AG10803 (cell line): Measurements from ENCODE around the gene TEX10.

Experiments used
- DNase-seq: peaks from one replicate; pipeline ENCODE4 v3.0.0; 2010; ENCODE audit warnings: low read depth
- H3K4me3 ChIP-seq: 2 replicates; pipeline ENCODE4 v1.5.1; 2011; ENCODE audit warnings: mild to moderate bottlenecking, low read length, control low read depth
- TF ChIP-seq, protein P1 (sequence below): conservative IDR thresholded peaks from 2 replicates; pipeline ENCODE4 v1.5.1; 2011; ENCODE audit warnings: mild to moderate bottlenecking, low read length, control low read depth, inconsistent platforms

The TEX10 gene

DNA sequence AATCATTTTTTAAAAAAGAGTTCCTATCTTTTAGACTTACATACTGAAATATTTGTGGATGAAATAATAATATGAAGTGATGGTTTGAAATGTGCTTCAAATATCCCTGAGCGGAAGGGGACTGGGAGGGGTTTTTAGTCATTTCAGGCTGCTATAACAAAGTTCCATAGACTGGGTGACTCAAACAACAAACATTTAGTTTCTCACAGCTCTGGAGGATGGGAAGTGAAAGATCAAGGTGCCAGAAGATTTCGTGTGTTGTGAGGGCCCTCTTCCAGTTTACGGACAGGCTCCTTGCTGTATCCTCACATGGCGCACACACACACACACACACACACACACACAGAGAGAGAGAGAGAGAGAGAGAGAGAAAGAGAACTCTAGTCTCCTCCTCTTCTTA is 27.1 kb upstream of the TEX10 start:
- TF ChIP-seq, protein P1, sequence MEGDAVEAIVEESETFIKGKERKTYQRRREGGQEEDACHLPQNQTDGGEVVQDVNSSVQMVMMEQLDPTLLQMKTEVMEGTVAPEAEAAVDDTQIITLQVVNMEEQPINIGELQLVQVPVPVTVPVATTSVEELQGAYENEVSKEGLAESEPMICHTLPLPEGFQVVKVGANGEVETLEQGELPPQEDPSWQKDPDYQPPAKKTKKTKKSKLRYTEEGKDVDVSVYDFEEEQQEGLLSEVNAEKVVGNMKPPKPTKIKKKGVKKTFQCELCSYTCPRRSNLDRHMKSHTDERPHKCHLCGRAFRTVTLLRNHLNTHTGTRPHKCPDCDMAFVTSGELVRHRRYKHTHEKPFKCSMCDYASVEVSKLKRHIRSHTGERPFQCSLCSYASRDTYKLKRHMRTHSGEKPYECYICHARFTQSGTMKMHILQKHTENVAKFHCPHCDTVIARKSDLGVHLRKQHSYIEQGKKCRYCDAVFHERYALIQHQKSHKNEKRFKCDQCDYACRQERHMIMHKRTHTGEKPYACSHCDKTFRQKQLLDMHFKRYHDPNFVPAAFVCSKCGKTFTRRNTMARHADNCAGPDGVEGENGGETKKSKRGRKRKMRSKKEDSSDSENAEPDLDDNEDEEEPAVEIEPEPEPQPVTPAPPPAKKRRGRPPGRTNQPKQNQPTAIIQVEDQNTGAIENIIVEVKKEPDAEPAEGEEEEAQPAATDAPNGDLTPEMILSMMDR: no peak
- no peak overlapping the region for H3K4me3 ChIP-seq
- peak; percentile 89 for DNase-seq

DNA sequence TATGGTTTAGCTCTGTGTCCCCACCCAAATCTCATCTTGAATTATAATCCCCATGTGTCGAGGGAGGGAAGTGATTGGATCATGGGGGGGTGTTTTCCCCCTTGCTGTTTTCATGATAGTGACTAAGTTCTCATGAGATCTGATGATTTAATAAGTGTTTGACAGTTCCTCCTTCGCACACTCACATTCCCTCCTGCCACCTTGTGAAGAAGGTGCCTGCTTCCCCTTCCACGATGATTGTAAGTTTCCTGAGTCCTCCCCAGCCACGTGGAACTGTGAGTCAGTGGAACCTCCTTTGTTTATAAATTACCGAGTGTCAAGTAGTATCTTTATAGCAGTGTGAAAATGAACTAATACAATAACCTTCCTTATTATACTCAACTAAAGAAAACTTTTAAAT is 24.3 kb upstream of the TEX10 start:
- no peak for DNase-seq
- TF ChIP-seq, protein P1: no peak
- no peak overlapping the region for H3K4me3 ChIP-seq

DNA sequence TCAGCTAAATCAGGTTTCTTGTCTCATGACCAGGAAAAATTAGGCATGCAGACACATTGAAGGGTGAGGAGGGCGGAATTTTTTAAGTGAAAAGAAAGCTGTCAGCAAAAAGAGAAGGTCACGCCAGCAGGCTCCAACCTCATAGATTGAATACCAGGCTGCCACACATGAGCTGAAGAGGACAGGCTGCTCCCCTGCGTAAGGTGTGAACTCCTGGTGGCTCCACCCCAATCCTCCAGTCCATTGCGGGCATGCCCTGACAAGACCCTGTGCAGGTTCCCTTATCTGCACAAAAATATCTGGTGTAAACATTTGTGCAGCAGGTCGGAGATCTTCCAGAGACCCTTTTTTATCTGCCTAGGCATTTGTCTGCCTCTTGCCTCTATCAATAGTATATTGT is 22.9 kb upstream of the TEX10 start:
- no peak overlapping the region for H3K4me3 ChIP-seq
- DNase-seq: no peak
- TF ChIP-seq, protein P1: no peak

DNA sequence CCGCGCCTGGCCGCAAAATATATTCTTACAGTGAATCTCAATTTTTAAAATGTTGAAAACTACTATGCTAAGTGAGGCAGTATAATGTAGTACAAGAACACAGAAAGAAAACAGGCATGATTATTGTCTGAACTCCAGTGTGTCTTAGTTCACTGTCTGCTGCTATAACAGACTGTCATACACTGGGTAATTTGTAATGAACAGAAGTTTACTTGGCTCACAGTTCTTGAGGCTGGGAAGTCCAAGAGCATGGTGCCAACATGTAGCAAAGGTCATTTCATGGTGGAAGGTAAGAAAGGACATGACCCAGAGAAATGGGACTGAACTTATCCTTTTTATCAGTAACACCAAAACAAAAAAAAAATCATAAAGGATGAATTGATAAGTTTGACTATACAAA is 19.9 kb upstream of the TEX10 start:
- no peak for DNase-seq
- TF ChIP-seq, protein P1: no peak
- no peak overlapping the region for H3K4me3 ChIP-seq

DNA sequence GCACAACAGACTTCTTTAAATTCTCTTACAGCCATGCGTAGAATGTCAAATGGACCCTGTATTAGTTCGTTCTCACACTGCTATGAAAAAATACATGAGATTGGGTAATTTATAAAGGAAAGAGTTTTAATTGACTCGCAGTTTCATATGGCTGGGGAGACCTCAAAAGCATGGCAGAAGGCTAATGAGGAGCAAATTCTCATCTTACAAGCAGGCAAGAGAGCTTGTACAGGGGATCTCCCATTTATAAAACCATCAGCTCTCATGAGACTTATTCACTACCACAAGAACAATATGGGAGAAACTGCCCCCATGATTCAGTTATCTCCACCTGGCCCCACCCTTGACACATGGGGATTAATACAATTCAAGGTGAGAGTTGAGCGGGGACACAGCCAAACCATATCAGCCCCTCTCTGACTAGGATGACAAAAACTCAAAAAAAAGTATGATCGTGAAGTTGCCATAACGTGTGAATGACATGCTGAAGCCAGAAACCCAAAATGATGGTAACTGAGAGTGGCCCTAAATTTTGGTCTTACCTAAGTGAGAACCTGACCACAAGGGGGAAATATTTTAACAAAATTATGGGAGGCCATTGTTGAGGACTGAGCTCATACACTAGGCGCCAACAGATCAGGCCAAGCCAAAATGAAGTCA is 17.5 kb upstream of the TEX10 start:
- H3K4me3 ChIP-seq: no peak overlapping the region
- TF ChIP-seq, protein P1: no peak
- DNase-seq: no peak

DNA sequence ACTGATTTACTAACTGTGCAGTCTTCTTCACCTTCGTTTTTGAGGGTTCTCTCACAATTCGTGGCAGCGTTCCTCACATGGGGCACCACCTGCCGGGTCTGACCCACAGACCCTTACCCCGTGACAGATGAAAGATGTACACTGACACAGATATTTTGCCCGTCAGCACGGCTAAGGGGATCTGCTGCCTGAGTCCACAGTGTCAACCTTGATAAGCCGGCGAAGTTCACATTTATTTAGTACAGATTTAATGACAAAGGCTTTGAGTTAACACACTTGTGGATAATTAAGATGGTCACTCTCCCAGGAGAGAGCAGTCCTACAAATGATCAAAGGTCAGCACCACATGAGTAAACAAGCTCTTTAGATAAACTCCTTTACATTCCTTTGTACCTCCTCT is 15.9 kb upstream of the TEX10 start:
- no peak overlapping the region for H3K4me3 ChIP-seq
- TF ChIP-seq, protein P1: no peak
- DNase-seq: no peak

DNA sequence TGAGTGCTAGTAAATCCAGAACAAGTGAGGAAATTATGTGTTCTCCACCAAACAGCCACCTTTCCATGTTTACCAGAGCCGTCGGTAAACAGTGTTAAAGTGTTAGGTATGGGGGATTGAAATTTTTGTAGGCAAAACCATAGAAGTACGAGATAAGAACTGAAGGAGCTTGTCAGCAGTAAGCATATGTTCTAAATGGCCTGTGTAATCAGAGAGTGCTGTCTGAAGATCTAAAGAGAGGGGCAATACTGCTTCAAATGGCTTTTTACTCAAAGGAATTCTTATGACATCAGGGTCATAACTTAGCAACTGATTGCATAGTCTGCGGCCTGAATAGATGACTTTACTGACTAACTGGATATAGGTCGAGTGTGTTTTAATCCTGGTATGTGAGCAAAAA is 13.4 kb upstream of the TEX10 start:
- no peak overlapping the region for H3K4me3 ChIP-seq
- TF ChIP-seq, protein P1: no peak
- no peak for DNase-seq
